Inferior parietal cortex (tissue), 1 donor: ENCODE measurements around the gene TTC39A.

Source experiments
- DNase-seq: peaks from one replicate; pipeline ENCODE4 v3.0.0-alpha.2; 2016; ENCODE audit errors: extremely low spot score

TTC39A gene

GRCh38 chr1:51330331-51331201, at the start of gene TTC39A:
TTC39A (minus strand) TSS chr1:51330562; CDS start chr1:51330477, 85 bp downstream.
- DNase-seq: no peak

- DNase-seq: no peak
Observed at GRCh38 chr1:51378871-51379270, 48.5 kb upstream of the TTC39A start.

- DNase-seq: no peak
Observed at GRCh38 chr1:51373898-51374297, 43.5 kb upstream of the TTC39A start.

- no peak for DNase-seq
Observed at GRCh38 chr1:51372561-51372960, 42.2 kb upstream of the TTC39A start.

GRCh38 chr1:51369171-51369570, 38.8 kb upstream of the TTC39A start:
- no peak for DNase-seq

GRCh38 chr1:51365774-51366173, 35.4 kb upstream of the TTC39A start:
- DNase-seq: no peak

- no peak for DNase-seq
Observed at GRCh38 chr1:51359879-51360278, 29.5 kb upstream of the TTC39A start.

- DNase-seq: no peak
Observed at GRCh38 chr1:51355382-51355781, 25.0 kb upstream of the TTC39A start.

- DNase-seq: no peak
Observed at GRCh38 chr1:51354416-51354815, 24.1 kb upstream of the TTC39A start.

- no peak for DNase-seq
Observed at GRCh38 chr1:51351907-51352306, 21.5 kb upstream of the TTC39A start.

- no peak for DNase-seq
Observed at GRCh38 chr1:51349862-51350261, 19.5 kb upstream of the TTC39A start.

GRCh38 chr1:51348147-51348527, 17.8 kb upstream of the TTC39A start:
- no peak for DNase-seq

- DNase-seq: no peak
Observed at GRCh38 chr1:51347398-51348146, 17.2 kb upstream of the TTC39A start.

- DNase-seq: no peak
Observed at GRCh38 chr1:51346086-51346942, 16.0 kb upstream of the TTC39A start.

- DNase-seq: no peak
Observed at GRCh38 chr1:51345300-51345687, 14.9 kb upstream of the TTC39A start.

GRCh38 chr1:51344602-51345299, 14.4 kb upstream of the TTC39A start:
- no peak for DNase-seq

GRCh38 chr1:51344276-51344601, 13.9 kb upstream of the TTC39A start:
- DNase-seq: no peak

GRCh38 chr1:51343624-51344023, 13.3 kb upstream of the TTC39A start:
- no peak for DNase-seq

- no peak for DNase-seq
Observed at GRCh38 chr1:51342591-51343206, 12.3 kb upstream of the TTC39A start.

- no peak for DNase-seq
Observed at GRCh38 chr1:51341876-51342496, 11.6 kb upstream of the TTC39A start.

GRCh38 chr1:51340380-51340779, 10.0 kb upstream of the TTC39A start:
- no peak for DNase-seq
